ENCODE results near the gene TTN. TPM values are rescaled to one million over a fixed set of nuclear protein-coding genes. Genes with fewer than 3 reads are reported as not detected.

TTN gene
- total and polyA plus RNA-seq, 8 donors = 1.4 to 27.5 (median 2.2) TPM

DNA sequence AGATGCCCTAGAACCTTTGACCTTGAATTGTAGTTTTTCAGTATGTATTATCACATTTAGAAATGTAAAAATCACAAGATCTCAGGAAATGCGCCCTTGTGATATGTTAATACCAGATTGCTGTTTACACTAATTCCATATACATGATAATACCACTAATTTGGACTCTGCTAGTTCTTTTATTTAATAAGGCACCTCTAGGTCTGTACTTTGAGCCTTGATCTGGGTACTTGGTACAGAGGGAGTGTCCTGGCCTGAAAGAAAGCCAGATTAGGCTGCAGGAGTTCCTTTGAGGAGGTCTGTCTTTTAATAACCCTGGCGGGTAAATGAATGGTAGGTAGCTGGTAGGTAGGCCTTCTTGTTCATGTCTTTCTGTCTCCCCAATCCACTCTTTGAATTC, 300.7 kb downstream of the TTN start:
- Histone ChIP-seq H3K36me3 (peaks cover 0 to 57% of the 10 kb centered on the region in 2 donors), H3K9me3 (no peaks in the 10 kb centered on the region), H3K27ac (no peak overlapping the region), H3K4me1 (no peaks in the 10 kb centered on the region), H3K4me3 (no peak overlapping the region), H3K27me3 (no peaks in the 10 kb centered on the region)
- ATAC-seq = peak; percentile 56
- DNase-seq = no peak
- intact Hi-C loops (cut with DNase I) = no loop called here
- TF ChIP-seq CTCF (IDR thresholded peaks at IDR 0.05) = no peak

- H3K36me3 ChIP-seq = peaks cover 0 to 57% of the 10 kb centered on the region in 2 donors
- no peaks in the 10 kb centered on the region for H3K9me3 ChIP-seq
- H3K4me1 ChIP-seq = no peaks in the 10 kb centered on the region
- no peak for TF ChIP-seq CTCF (IDR thresholded peaks at IDR 0.05)
- no peak overlapping the region for H3K4me3 ChIP-seq
- DNase-seq (no peak), ATAC-seq (no peak)
- H3K27ac ChIP-seq = no peak overlapping the region
- intact Hi-C loops (cut with DNase I) = no loop called here
- H3K27me3 ChIP-seq = no peaks in the 10 kb centered on the region
Measured at GRCh38 chr2:178506101-178506500, 301.1 kb downstream of the TTN start.

GRCh38 chr2:178502751-178503150, 304.5 kb downstream of the TTN start:
- no peaks in the 10 kb centered on the region for H3K27me3 ChIP-seq
- no peak for ATAC-seq
- no peak overlapping the region for H3K4me3 ChIP-seq
- H3K9me3 ChIP-seq = no peaks in the 10 kb centered on the region
- no peak for TF ChIP-seq CTCF (IDR thresholded peaks at IDR 0.05)
- no peak for DNase-seq
- H3K4me1 ChIP-seq = no peaks in the 10 kb centered on the region
- H3K36me3 ChIP-seq = peaks cover 0 to 79% of the 10 kb centered on the region in 2 donors
- intact Hi-C loops (cut with DNase I) = no loop called here
- no peak overlapping the region for H3K27ac ChIP-seq

DNA sequence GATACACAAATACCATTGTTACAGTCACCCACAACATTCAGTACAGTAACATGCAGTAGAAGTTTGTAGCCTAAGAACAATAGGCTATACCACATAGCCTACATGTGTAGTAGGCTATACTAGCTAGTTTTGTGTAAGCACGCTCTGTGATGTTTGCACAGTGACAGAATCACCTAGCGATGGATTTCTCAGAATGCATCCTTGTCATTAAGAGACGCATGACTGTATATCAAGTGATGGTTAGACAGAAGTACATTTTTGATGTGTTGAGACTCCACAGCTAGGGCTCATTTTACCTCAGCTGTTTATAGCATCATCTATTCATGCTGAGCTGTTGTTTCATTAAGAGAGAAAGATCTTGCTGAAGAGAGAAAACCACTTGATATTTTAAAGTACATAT, 307.6 kb downstream of the TTN start:
- Histone ChIP-seq H3K4me3 (no peak overlapping the region), H3K9me3 (no peaks in the 10 kb centered on the region), H3K27me3 (no peaks in the 10 kb centered on the region), H3K27ac (no peak overlapping the region), H3K4me1 (no peaks in the 10 kb centered on the region), H3K36me3 (peaks cover 0 to 100% of the 10 kb centered on the region in 2 donors)
- DNase-seq (no peak), ATAC-seq (no peak)
- intact Hi-C loops (cut with DNase I) = no loop called here
- TF ChIP-seq CTCF (IDR thresholded peaks at IDR 0.05) = no peak

- Histone ChIP-seq H3K4me1 (no peaks in the 10 kb centered on the region), H3K4me3 (no peak overlapping the region), H3K9me3 (no peaks in the 10 kb centered on the region), H3K36me3 (peaks cover 0 to 97% of the 10 kb centered on the region in 2 donors), H3K27me3 (no peaks in the 10 kb centered on the region), H3K27ac (no peak overlapping the region)
- ATAC-seq (no peak), DNase-seq (no peak)
- no peak for TF ChIP-seq CTCF (IDR thresholded peaks at IDR 0.05)
- intact Hi-C loops (cut with DNase I) = no loop called here
Measured at GRCh38 chr2:178498137-178498536, 309.1 kb downstream of the TTN start.

Measured in left lung (tissue), 10 donors.